Measurements from ENCODE around the gene ZNF554.

ZNF554 gene

GRCh38 chr19:2819540-2820111 is at the start of gene ZNF554:
Gene ZNF554 (plus strand): TSS chr19:2819868. CDS start chr19:2820072, 204 bp downstream.
- peak; percentile 96 for DNase-seq

- peak; percentile 39 for DNase-seq
These were observed 49.3 kb upstream of the ZNF554 start for GRCh38 chr19:2770055-2771013.

GRCh38 chr19:2771786-2772674 is 47.6 kb upstream of the ZNF554 start:
- DNase-seq, result peak; percentile 36

- DNase-seq, result no peak
These were observed 45.5 kb upstream of the ZNF554 start for GRCh38 chr19:2774083-2774679.

GRCh38 chr19:2774953-2775555 is 44.6 kb upstream of the ZNF554 start:
- peak; percentile 94 for DNase-seq

GRCh38 chr19:2775556-2776430 is 43.9 kb upstream of the ZNF554 start:
- DNase-seq, result peak; percentile 96

- no peak for DNase-seq
These were observed 41.5 kb upstream of the ZNF554 start for GRCh38 chr19:2777952-2778683.

- no peak for DNase-seq
These were observed 40.4 kb upstream of the ZNF554 start for GRCh38 chr19:2779121-2779740.

GRCh38 chr19:2780284-2780683 is 39.4 kb upstream of the ZNF554 start:
- DNase-seq, result no peak

GRCh38 chr19:2782329-2782935 is 37.2 kb upstream of the ZNF554 start:
- peak; percentile 31 for DNase-seq

GRCh38 chr19:2782936-2783780 is 36.5 kb upstream of the ZNF554 start, which contains the start of gene SGTA:
Gene SGTA (minus strand): TSS chr19:2783273. CDS start chr19:2769068, 14,205 bp downstream.
- DNase-seq, result peak; percentile 100

- DNase-seq, result no peak
These were observed 35.9 kb upstream of the ZNF554 start for GRCh38 chr19:2783781-2784145.

- DNase-seq, result peak; percentile 100
These were observed 34.2 kb upstream of the ZNF554 start, which contains the start of gene THOP1 for GRCh38 chr19:2785244-2785997. Gene THOP1 (plus strand): TSS chr19:2785503. CDS start chr19:2785663, 160 bp downstream.

GRCh38 chr19:2787115-2787514 is 32.6 kb upstream of the ZNF554 start:
- no peak for DNase-seq

- DNase-seq, result no peak
These were observed 31.4 kb upstream of the ZNF554 start for GRCh38 chr19:2788237-2788636.

GRCh38 chr19:2790194-2790556 is 29.5 kb upstream of the ZNF554 start:
- DNase-seq, result no peak

- DNase-seq, result no peak
These were observed 29.0 kb upstream of the ZNF554 start for GRCh38 chr19:2790557-2791271.

Measured in inflammatory macrophage treated with lipopolysaccharide for 4 hours (primary cell).